ENCODE measurements around the gene WDR49. TPM values are rescaled to one million over a fixed set of nuclear protein-coding genes. Genes with fewer than 3 reads are reported as not detected.

WDR49 gene
- total and polyA plus RNA-seq, 7 donors, result 0.06 to 2.5 (median 0.81) TPM; not detected in 2

DNA sequence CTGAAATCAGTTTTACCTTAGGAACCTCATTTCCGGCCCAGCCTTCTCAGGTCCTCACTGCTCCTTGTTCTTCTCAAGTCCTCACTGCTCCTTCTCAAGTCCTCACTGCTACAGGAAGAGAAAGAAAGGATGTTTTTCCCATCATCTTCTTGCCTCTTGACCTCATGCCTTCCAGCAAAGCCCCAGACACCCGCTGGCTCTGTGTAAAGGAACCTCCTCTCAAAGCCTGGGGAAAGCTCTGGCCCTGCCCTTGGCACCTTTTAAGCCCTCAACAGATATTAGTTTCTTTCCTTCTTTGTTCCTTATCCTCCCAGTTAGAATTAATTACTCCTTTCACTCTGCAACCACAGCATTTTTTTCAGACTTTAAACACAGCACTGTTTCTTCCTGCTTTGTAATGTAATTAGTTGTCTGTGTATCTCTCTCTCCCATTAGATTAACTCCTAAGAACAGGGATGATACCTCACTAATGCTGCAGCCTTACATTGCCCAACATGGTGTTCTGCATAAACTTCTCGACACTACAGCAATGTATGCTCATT is 4.0 kb upstream of the WDR49 start:
- intact Hi-C loops (cut with DNase I), result no loop called here
- DNase-seq, result no peak
- H3K36me3 ChIP-seq, result no peaks in the 10 kb centered on the region
- peaks cover 0 to 10% (median 0%) of the 10 kb centered on the region in 4 donors for H3K4me1 ChIP-seq
- no peak for TF ChIP-seq POLR2A (IDR thresholded peaks at IDR 0.05)
- no peak for TF ChIP-seq CTCF (IDR thresholded peaks at IDR 0.05)
- no peak for TF ChIP-seq POLR2AphosphoS5 (IDR thresholded peaks at IDR 0.05)
- TF ChIP-seq EP300 (IDR thresholded peaks at IDR 0.05), result no peak
- no peaks in the 10 kb centered on the region for H3K27me3 ChIP-seq
- no peak overlapping the region for H3K27ac ChIP-seq
- 82 to 91% methylated on average over 3 of the region's 3 CpGs for WGBS, 2 donors
- peaks cover 0 to 2% (median 0%) of the 10 kb centered on the region in 4 donors for H3K9me3 ChIP-seq
- no peak overlapping the region for H3K4me3 ChIP-seq

- TF ChIP-seq POLR2AphosphoS5 (IDR thresholded peaks at IDR 0.05), result no peak
- TF ChIP-seq POLR2A (IDR thresholded peaks at IDR 0.05), result no peak
- H3K4me3 ChIP-seq, result no peak overlapping the region
- 8 to 61% methylated on average over 1 of the region's 1 CpG for WGBS, 2 donors
- no peaks in the 10 kb centered on the region for H3K27me3 ChIP-seq
- H3K36me3 ChIP-seq, result no peaks in the 10 kb centered on the region
- peaks cover 0 to 12% (median 0%) of the 10 kb centered on the region in 4 donors for H3K4me1 ChIP-seq
- no peak for DNase-seq
- intact Hi-C loops (cut with DNase I), result no loop called here
- H3K9me3 ChIP-seq, result peaks cover 0 to 2% (median 0%) of the 10 kb centered on the region in 4 donors
- no peak overlapping the region for H3K27ac ChIP-seq
Measured at GRCh38 chr3:167656821-167657220, 3.1 kb upstream of the WDR49 start.

- 64 to 75% methylated on average over 1 of the region's 1 CpG for WGBS, 2 donors
- peaks cover 0 to 12% (median 0%) of the 10 kb centered on the region in 4 donors for H3K4me1 ChIP-seq
- peaks cover 0 to 2% (median 0%) of the 10 kb centered on the region in 4 donors for H3K9me3 ChIP-seq
- DNase-seq, result no peak
- H3K27me3 ChIP-seq, result no peaks in the 10 kb centered on the region
- H3K27ac ChIP-seq, result peak overlapping the region in 1 of 4 donors; percentile 54
- H3K4me3 ChIP-seq, result no peak overlapping the region
- intact Hi-C loops (cut with DNase I), result no loop called here
- H3K36me3 ChIP-seq, result no peaks in the 10 kb centered on the region
- no peak for TF ChIP-seq POLR2A (IDR thresholded peaks at IDR 0.05)
- TF ChIP-seq EP300 (IDR thresholded peaks at IDR 0.05), result no peak
- no peak for TF ChIP-seq CTCF (IDR thresholded peaks at IDR 0.05)
Measured at GRCh38 chr3:167653155-167653554, 587 bp downstream of the WDR49 start.

DNA sequence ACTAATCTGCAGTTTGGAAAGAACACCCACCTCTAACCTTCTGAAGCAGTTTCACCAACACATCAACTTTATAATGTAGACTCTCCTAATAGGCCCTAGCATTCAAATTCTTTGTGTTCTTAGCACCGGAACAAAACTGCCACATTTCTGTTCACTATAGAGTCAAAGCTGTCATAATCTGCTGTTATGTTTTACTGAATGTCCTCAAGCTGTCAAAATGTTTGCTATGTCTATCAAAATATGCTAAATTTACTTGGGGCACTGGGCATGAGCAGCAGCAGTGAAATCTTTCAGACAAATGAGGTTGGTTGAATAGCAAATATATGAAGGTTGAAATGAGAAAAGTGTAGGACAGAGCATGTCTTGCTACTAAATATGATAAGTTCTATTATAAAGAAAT is 1.9 kb downstream of the WDR49 start:
- Histone ChIP-seq H3K27ac (no peak overlapping the region), H3K27me3 (no peaks in the 10 kb centered on the region), H3K4me3 (no peak overlapping the region), H3K4me1 (peaks cover 0 to 12% (median 0%) of the 10 kb centered on the region in 4 donors), H3K9me3 (peaks cover 0 to 2% (median 0%) of the 10 kb centered on the region in 4 donors), H3K36me3 (no peaks in the 10 kb centered on the region)
- no peak for DNase-seq
- 93 to 95% methylated on average over 1 of the region's 1 CpG for WGBS, 2 donors
- intact Hi-C loops (cut with DNase I), result no loop called here
- TF ChIP-seq POLR2A (IDR thresholded peaks at IDR 0.05) (no peak), POLR2AphosphoS5 (IDR thresholded peaks at IDR 0.05) (no peak), EP300 (IDR thresholded peaks at IDR 0.05) (no peak), CTCF (IDR thresholded peaks at IDR 0.05) (no peak)

DNA sequence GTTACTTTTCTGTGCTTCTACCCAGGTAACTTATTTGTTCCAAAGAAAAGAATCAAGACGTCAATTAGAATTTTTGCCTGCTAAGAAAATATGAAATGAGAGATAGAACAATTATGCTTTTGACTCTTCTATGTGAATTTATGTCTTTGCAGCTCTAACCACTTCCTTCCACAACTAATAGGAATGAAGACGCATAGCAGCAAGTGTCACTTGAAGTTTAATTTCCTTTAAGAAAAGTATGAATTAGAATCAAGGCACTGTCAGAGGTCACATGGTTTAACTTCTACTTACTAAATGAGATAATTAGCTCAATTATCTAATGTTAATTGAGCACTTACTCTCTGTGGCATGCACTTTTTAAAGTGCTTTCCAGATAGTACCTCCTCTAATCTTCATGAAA is 3.3 kb downstream of the WDR49 start:
- H3K27me3 ChIP-seq, result no peaks in the 10 kb centered on the region
- intact Hi-C loops (cut with DNase I), result no loop called here
- no peaks in the 10 kb centered on the region for H3K36me3 ChIP-seq
- DNase-seq, result no peak
- H3K4me3 ChIP-seq, result no peak overlapping the region
- no peak overlapping the region for H3K27ac ChIP-seq
- peaks cover 0 to 12% (median 0%) of the 10 kb centered on the region in 4 donors for H3K4me1 ChIP-seq
- H3K9me3 ChIP-seq, result peaks cover 0 to 2% (median 0%) of the 10 kb centered on the region in 4 donors
- no peak for TF ChIP-seq EP300 (IDR thresholded peaks at IDR 0.05)
- TF ChIP-seq POLR2A (IDR thresholded peaks at IDR 0.05), result no peak
- TF ChIP-seq CTCF (IDR thresholded peaks at IDR 0.05), result no peak
- no peak for TF ChIP-seq POLR2AphosphoS5 (IDR thresholded peaks at IDR 0.05)
- 47 to 89% methylated on average over 2 of the region's 2 CpGs for WGBS, 2 donors
